Endothelial cell of umbilical vein (primary cell): Measurements from ENCODE around the gene RBBP4.

ENCODE experiments used
- CTCF ChIP-seq, 2 donors: IDR thresholded peaks; 1 replicate in 1 of 2; 2 replicates in 1 of 2; pipeline ENCODE4 v1.5.1; 2011; ENCODE audit warnings: low read length in 2 of 2, mild to moderate bottlenecking in 2 of 2, moderate library complexity in 2 of 2, control low read depth in 1 of 2, inconsistent platforms in 1 of 2, low read depth in 1 of 2; ENCODE audit not compliant: insufficient read depth in 1 of 2; ENCODE audit errors: extremely low read depth in 1 of 2
- EZH2 ChIP-seq: IDR thresholded peaks from 2 replicates; pipeline ENCODE4 v1.6.1; 2012; ENCODE audit warnings: borderline replicate concordance, low read depth, mild to moderate bottlenecking, moderate library complexity, low read length, inconsistent platforms; ENCODE audit not compliant: severe bottlenecking
- POLR2A ChIP-seq: IDR thresholded peaks from 2 replicates; pipeline ENCODE4 v1.6.1; 2012; ENCODE audit warnings: low read depth, mild to moderate bottlenecking, control low read depth, low read length

- TF ChIP-seq CTCF (IDR thresholded peaks at IDR 0.05; ENCODE audit: extremely low read depth in 1 of 2, insufficient read depth in 1 of 2, low read depth in 1 of 2, low read length in 2 of 2): no peak
- no peak for TF ChIP-seq POLR2A
- no peak for TF ChIP-seq EZH2
These were observed 66.5 kb downstream of the RBBP4 start for GRCh38 chr1:32717503-32717902.
